ENCODE results near the gene CTNNB1.

- TF ChIP-seq CTCF (IDR thresholded peaks at IDR 0.05; ENCODE audit: borderline replicate concordance, extremely low read depth, low read length, poor library complexity, severe bottlenecking) = no peak
- TF ChIP-seq EZH2 (IDR thresholded peaks at IDR 0.05; ENCODE audit: borderline replicate concordance, low read depth, low read length, severe bottlenecking) = no peak
Measured at GRCh38 chr3:41186297-41186696, 13.0 kb upstream of the CTNNB1 start.

All from DND-41 (cell line).